NCI-H526 treated with DMSO at 0.1 percent for 48 hours (cell line): ENCODE measurements around the gene KBTBD8.

Experiments used
- DNase-seq: peaks from one replicate; lab custom pipeline; 2025; lab: John Stamatoyannopoulos, UW

KBTBD8 gene, protein sequence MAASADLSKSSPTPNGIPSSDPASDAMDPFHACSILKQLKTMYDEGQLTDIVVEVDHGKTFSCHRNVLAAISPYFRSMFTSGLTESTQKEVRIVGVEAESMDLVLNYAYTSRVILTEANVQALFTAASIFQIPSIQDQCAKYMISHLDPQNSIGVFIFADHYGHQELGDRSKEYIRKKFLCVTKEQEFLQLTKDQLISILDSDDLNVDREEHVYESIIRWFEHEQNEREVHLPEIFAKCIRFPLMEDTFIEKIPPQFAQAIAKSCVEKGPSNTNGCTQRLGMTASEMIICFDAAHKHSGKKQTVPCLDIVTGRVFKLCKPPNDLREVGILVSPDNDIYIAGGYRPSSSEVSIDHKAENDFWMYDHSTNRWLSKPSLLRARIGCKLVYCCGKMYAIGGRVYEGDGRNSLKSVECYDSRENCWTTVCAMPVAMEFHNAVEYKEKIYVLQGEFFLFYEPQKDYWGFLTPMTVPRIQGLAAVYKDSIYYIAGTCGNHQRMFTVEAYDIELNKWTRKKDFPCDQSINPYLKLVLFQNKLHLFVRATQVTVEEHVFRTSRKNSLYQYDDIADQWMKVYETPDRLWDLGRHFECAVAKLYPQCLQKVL

DNA sequence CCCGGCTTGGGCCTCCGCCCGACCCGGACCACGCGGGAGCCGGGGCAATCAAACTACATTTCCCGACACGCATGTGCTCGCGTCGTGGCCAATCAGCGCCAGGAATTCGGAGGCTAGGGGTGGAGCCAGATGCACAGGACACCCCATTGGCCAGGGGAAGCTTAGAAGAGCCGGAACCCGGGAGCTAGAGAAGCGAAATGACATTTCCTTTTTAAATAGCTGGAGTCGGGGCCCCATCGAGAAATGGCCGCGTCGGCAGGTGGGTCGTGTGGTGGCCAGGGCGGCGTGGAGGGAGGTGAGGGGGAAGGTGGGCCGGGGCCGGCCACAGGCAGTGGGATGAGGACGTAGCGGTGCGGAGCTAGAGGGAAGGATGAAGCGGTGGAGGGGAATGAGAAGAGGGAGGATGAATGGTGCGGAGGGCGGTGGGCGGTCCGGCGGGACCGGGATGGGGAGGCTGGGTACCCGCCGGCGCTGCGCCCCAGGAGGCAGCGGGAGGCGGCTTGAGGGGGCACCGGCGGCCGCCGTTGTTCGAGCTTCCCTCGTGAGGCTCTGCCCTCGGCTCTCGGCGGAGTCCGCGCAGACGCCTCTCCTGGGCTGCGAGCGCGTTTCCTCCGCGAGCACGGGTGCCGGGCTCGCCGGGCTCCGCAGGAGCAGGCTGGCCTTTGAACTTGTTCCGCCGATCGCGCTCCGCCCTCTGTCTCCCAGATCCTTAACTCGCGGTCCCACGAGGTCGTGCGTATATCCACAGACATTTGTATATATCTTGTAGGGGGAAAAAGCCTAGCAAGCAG, at the start of gene KBTBD8:
Gene KBTBD8 (plus strand): TSS at position 195 of the 791 bp plus-strand sequence. CDS start 49 bp downstream, at position 244.
- peak; percentile 92 for DNase-seq

DNA sequence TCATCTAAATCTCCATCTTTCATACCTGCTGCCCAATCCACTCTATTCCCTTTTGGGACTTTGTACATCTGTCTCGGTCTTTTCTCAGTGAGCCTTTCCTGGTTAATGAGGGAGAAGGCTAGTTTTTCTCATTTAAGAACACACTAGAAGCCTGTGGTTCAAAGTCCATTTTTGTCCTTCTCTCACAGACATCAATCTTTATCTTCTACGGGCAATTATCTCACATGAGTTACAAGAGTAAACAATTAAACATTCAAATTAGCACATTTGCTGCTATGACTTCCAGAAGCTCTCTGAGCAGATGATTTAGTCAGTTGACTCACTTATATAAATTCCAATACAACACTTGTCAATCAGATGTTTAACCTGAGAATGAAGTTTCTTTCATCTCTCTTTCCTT, 49.3 kb upstream of the KBTBD8 start:
- peak; percentile 49 for DNase-seq

DNA sequence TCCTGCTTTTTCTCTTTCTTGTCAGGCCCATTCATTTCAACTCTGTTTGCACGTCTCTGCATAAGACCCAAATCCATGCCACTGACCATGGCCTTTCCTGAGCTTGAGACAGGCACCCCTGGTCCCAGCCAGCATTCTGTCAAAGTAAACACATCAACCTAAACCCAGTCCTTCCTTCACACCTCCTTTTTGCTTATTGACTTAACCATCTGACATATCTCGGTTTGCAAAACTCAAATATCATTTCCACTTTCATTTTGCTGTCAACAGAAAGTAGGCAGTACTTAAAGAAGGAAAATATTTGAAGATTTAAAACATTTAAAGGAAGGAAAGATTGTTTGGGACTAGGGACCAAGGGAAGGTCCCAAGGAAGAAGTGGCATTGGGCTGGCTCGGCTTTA, 48.2 kb upstream of the KBTBD8 start:
- no peak for DNase-seq

DNA sequence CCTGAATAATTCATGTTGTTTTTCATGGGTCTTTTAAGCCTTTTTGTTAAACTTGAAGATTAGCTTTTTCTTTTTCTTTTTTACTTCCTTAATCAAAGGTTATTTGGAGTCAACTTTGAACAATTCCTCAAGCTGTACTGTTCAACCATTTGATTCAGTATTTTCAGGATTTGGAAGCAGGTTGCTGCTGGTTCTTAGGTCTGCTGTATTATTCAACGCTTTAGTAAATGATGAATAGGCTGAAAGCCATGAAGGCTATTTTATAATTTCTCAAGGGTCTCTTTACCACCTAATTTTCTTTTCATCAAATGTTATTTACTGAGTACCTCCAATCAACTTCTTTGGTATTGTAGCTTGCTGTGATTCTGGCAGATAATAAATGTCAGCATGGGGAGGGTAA, 45.8 kb upstream of the KBTBD8 start:
- DNase-seq = no peak

DNA sequence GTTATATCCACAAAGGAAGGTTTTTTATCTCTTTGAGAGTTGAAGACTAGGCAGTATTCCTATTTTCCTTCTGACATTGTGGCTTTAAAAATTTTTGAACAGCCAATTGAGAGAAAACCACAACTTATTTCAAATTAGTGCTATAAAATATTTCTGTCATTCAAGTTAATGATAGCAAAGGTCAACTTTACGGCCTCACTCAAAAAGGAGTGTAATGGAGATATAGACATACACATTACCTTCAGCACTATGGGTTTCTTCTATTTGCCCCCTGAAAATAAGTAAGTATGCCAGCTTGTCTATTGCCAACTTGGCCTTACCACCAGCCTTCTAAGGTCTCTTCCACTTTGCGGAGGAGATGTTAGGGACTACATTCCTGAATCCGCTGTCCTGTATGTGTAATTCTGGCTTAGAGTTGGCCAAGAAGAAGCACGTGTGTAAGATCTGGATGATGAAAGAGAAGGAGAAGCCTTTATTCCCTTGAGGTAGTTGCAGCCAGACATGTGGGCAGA, 44.1 kb upstream of the KBTBD8 start:
- no peak for DNase-seq

DNA sequence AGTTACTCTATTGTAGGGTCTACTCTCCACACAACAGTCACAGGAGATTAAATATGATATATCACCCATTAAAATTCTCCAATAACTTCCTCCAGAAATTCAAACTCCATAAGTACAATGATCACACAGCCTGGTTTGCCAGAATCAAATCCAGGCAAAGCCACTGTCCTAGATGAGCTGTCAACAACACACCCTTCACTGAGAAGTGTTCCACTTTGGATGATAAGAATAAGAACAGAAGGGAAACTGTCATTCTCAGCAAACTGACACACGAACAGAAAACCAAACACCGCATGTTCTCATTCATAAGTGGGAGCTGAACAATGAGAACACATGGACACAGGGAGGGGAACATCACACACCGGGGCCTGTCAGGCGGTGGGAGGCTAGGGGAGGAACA, 41.4 kb upstream of the KBTBD8 start:
- DNase-seq = no peak

DNA sequence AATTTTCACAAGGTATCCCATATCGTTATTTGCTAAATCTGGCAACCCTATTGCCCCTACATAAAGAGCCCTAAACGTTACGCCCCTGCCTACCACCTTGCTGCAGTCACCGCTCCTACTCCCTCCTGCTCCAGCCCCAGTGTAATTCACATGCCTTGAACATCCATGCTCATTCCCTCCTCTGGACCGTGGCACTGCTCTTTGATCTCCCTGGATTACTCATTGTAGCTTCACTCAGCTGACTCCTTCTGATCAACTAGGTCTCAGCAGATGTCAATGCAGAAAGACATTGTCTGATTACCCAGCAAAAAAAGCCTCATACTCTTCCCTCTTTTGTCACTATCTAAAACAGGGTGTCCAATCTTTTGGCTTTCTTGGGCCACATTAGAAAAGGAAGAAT, 40.7 kb upstream of the KBTBD8 start:
- DNase-seq = no peak

DNA sequence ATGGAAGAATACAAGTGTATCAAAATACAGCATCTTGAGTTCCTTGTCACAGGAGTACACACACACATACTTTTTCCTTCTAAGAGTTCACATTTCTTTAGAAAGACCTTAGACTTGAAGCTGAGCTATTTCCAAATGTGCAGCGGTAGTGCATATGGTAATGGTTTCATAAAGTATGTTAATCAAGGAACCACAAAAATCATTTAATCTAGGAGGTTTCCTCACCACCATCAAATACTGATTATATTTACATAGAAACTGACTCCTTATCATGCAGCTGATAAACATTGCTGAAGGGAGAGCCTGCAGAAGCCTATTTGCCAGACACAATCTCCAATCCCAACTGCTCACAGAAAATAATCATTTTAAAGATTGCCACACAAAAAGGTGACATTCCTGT, 40.0 kb upstream of the KBTBD8 start:
- no peak for DNase-seq

DNA sequence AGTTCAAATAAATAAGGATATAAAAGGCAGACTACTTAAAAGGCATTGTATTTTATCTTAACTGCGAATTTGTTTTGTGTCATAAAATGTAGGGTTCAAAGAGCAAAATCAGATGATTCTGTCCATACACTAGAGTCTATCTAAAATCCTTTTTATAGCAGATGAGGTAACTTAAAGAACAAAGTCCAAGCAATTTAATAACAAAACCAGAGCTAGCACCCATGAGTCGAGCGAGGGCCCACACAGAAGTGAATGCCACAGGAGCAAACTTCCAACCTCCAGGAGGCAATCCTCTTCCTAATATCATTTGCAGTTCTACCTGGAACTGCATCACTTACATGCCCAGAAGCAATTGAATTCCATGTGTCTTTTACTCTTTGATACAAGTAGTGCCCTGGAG, 35.4 kb upstream of the KBTBD8 start:
- DNase-seq = no peak

DNA sequence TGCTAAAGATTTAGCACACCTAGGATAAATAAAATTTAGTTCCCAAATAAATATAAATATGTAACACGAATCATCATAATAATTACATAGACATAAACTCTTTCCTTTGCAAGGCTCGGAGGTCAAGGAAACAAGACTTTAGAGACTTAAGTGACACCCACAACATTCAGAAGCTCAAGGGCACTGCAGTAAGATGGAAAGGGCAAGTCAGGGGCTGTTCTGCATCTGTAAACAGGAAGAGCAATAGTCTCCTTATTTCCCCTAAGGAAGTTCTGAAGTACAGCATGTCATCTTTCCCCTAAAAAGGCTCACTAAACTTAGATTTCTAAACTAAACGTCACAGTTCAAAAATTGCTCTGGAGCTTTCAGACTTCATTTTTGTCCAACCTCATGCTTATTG, 26.9 kb upstream of the KBTBD8 start:
- no peak for DNase-seq

DNA sequence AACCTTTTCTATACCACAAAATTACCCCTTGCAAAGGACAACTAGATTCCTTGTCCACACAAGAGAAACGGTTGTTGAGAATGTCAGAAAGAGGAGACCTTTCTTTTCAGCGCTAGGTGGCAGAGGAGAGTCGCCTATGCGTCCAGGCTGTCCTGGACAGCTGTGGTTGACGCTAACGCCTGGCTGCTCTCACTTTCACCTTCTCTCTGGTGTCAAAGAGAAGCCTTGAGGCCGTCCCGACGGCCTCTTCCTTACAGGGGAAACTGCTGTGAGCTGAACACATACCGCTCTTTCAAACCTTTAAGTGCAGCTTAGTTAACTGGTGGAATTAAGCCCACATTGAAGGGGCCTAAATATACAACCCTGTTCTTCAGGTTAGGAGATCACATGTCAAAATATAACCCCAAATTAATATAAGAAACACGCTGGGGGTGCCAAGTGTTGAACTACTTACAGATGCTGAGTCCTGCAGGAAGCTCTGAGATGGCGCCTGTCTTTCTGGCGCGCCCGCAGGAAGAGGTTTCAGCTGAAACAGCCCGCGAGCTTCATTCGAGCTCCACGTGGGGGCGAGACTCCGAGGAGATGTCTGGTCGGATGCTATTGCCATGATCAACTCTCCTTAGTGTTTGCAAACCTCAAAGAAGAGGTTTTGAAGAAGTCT, 26.1 kb upstream of the KBTBD8 start:
- peak; percentile 81 for DNase-seq

DNA sequence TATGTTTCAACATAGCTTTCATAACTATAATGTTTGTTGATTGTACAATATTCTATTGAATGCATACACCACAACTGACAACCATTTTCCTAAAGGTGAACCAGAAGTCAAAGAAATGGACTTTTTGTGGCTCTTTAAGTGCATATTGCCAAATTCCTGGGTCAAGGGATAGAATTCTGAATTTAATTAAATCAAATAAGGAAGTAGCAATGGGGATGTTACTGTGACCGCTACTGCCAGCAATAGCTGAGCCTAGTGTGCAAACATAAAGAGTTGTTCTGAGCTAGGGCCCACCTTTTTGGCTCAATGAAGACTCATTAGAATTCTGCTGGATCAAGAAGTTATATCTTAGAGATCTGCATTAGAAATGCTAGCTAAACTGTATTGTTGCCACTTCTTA, 17.3 kb upstream of the KBTBD8 start:
- DNase-seq = no peak

DNA sequence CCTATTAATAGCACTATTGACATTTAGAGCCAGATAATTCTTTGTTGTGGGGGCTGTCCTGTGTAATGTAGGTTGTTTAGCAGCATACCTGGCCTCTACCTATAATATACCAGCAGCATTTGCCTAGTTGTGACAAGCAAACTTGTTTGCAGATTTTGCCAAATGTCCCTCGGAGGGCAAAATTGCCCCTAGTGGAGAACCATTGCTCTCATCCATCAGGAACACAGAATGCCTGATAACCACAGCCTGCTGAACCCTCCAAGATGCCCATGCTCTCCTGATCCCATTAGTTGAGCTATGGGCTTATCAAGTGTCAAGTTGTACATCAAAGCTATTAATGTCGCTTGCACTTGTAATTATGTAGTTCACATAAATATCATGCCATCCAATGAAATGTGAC, 15.0 kb upstream of the KBTBD8 start:
- DNase-seq = no peak

DNA sequence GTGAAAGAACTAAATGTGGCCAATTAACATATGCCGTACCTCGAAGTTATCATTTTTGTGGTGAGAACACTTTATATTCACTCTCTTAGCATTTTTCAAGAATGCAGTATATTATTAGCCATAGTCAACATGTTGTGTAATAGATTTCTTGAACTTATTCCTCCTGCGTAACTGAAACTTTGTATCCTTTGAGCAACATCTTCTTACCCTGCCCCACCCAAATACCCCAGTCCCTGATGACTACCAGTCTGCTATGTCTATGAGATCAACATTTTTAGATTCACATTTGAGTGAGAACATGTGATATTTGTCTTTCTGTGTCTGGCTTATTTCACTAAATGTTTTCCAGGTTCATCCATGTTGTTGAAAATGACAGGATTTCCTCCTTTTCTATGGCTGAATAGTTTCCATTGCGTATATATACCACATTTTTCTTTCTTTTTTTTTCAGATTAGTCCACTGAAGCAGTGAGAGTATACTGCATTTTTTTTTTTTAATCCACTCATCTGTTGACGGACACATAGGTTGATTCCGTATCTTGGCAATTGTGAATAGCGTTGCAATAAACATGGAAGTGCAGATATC, 12.7 kb upstream of the KBTBD8 start:
- no peak for DNase-seq

DNA sequence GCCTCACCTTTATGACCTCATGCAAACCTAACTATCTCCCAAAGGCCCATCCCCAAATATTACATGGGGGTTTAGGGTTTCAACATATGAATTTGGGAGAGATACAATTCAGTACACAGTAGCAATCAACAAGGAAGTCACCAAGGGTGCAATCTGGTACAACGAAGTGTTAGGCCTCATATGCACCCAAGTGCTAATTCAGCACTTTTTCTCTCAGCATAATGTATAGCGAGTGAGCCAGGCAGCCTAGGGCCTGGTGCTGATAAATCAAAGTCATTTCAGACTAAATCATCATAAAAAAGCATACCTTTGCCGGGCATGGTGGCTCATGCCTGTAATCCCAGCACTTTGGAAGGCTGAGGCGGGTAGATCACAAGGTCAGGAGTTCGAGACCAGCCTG, 11.7 kb upstream of the KBTBD8 start:
- no peak for DNase-seq

DNA sequence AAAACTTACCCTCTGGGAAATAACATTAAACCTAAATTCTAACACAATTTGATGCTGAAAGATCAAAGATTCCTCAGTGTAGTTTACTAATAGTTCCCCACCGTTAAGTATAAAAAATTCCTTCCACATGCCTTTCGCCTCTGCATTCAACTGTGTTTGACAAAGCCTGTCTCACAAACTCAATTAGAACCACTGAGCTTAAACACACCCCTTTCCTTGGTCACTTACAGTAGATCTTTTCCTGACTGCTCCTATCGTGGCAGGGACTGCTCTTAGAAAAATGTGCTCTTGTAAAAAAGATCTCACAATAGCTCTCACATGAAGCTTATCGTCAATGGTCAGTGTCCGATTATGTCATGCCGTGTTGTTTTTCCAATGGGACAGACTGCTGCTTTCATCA, 8.9 kb upstream of the KBTBD8 start:
- no peak for DNase-seq

DNA sequence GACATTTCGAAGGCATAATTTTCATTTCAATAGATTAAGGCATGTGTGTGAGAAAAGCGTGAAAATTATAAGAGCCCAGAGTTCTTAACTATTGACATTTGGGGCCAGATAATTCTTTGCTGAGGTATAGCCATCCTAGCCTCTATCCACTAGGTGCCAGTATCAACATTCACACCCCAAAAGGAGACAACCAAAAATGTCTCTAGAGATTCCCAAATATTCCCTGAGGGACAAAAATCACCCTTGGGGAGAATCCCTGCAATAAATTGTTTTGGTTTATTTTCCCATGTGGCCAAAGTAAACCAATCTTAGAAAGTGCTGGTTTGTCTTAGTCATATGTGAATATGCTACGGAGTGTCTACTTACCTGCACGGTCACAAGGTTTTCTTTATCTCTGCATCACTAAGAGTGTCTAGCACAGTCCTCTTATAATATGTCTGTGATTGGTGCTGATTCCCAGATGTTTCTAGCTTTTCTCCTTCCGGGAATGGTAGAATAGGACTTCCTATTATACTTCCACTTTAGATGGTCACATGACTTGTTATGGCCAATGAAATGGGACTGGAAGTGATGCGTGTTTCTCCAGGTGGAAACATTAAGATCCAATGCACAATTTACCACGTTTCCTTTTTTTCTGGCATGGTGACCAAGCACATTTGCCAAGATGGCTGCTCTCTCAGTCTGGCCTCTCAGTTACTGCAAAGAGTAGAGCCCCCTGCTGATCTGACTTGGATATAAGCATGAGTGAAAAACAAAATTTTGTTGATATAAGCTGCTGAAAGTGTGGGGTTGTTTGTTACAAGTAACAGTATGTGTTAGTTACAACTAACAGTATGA, 8.0 kb upstream of the KBTBD8 start:
- no peak for DNase-seq

DNA sequence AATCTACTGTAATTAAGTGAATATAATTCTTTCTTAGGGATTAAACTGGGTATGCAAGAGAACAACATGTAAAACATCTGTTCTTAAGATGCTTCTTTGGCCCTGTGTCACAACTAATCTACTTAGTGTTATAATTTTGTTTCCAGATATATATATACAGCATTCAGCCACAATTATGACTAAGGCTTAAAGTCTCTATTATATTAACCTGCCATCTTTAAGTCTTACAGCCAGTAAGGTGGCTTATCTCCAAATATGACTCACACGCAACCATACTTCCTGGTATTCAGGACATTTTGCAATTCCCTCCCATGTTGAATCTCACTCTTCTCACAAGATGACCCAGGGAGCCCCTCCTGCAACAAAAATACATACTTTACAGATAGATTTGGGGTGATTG, 6.6 kb upstream of the KBTBD8 start:
- no peak for DNase-seq

DNA sequence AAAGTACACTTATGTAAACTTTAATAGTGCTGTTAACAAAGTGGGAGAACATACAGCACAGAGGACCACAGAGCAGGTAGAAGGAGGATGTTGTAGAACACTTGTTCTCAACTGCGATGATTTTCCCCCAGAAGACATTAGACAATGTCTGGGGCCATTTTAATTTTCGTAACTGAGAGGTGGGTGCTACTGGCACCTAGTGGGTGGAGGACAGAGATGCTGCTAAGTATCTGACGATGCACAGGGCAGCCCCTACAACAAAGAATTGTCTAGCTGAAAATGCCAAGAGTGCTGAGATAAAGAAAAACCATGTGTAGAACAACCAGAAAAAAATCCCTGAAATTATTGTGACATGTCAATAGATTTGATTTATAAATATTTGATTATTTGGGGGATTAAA, 5.0 kb upstream of the KBTBD8 start:
- no peak for DNase-seq

DNA sequence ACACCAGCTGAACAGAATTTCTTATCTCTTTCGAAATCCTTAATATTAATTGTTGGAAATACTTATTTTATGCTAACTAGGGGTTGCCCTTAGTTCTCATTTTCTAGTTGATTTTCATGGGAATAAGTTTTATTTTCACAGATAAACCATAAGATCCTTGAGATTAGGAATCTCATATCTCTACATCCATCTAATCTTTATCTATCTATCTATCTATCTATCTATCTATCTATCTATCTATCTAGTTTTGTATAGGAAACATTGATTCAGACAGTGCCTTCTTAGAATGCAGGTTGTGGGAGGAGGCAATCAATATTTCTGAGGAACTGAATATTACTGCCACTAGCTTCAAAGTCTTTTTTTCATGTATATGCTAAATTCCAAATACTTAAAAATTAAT, 3.5 kb upstream of the KBTBD8 start:
- DNase-seq = no peak

DNA sequence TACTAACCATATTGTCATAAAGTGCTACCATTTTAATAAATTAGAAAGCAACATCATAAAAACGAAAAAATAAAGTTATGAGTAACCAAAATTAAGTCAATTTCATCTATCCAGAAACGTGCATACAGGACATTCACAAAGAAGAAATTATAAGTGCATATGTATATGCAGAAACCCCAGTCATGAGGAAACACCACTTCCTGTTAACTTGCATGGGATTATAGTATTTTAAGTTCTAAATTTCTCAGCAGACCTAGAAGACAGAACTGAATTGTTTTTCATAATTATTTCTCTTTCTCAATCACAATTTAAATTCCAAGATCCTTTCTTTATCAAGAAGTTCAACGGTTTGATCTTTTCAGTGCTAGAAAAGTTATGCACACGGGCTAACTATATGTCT, 1.4 kb upstream of the KBTBD8 start:
- DNase-seq = no peak
